ENCODE measurements around the gene SLC2A9.

Gene SLC2A9

DNA sequence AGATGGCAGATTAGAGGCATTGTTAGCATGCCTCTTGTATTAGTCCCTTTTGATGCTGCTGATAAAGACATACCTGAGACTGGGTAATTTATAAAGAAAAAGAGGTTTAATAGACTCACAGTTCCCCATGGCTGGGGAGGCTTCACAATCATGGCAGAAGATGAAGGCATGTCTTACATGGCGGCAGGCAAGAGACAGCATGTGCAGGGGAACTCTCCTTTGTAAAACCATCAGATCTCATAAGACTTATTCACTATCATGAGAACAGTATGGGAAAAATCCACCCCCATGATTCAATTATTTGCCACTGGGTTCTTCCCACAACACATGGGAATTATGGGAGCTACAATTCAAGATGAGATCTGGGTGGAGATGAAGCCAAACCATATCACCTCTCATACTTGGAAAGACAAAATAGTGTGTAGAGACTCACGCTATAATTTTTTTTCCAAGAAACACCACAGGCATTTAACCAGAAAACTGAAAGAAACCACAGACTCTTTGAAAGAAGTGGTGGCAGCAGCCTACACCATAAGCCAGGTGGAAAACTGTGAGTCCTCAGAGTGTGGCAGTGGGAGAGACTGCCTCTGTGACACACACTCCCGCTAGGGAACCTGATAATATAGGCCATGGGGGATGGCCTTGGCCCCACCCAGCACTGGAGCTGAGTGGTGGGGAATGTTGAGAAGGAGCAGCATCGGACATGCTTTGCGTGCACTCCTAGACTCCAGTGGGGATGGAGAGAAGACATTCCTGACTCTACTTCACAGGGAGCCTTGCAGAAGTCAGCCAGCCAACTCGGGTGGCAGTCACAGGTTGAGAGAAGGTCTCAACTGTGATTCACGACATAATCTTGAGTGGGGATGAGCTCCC, 51.5 kb downstream of the SLC2A9 start:
- in situ Hi-C loops (cut with MboI; ENCODE audit: low sequenced_read_pairs): no loop called here

DNA sequence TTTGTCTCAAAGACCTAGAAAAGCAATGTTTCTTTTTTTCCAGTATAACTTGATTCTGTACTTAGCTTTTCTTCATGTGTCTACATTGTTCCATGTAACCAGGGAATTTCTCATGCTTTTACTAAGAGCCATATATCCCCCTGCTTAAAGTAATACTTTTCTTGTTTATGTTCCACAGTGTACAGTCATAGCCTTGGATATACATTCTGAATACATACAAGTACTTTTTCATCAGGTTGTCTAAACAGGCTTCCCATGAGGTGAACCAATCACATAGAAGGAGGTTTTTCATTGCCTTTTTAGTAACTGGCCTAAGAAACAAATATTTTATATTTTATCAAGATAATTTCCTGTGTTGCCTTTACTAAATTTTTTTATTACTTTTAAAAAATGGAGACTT, 52.8 kb downstream of the SLC2A9 start:
- in situ Hi-C loops (cut with MboI; ENCODE audit: low sequenced_read_pairs): no loop called here

DNA sequence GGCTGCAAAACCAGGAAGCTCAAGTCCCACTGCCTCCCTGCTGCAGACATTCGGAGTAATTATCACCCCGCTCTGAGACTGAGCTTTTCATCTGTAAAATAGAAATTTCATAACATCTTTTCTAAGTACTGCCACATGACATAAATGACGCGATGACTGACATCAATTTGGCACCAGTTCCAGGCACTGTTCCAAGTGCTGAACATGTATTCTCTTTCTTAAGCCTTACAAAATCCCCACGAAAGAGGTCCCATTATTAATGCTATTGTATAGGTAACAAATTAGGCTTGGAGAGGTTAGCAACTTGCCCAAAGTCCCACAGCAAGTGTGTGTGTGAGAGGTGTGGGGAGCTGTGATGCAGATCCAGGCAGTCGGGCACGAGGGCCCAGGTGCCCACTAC, 56.4 kb downstream of the SLC2A9 start:
- in situ Hi-C loops (cut with MboI; ENCODE audit: low sequenced_read_pairs): no loop called here

DNA sequence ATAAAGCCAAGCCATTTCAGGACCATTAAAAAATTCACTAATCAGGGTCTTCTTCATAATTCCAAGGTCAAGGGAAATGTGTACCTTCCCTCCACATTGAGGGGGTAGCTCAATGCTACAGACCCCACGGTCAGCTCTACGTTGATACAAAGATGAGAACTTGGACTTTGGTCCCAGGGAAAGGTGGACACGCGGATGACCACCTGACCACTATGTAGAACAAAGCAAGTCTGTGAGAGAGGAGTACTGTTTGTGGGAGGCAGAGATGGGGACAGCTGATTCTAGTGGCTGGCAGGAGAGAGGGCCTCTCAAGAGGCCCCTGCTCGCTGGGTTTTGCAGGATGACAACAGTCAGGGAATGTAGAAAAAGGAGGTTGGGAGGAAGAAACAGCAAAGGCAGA, 58.0 kb downstream of the SLC2A9 start:
- in situ Hi-C loops (cut with MboI; ENCODE audit: low sequenced_read_pairs): no loop called here

DNA sequence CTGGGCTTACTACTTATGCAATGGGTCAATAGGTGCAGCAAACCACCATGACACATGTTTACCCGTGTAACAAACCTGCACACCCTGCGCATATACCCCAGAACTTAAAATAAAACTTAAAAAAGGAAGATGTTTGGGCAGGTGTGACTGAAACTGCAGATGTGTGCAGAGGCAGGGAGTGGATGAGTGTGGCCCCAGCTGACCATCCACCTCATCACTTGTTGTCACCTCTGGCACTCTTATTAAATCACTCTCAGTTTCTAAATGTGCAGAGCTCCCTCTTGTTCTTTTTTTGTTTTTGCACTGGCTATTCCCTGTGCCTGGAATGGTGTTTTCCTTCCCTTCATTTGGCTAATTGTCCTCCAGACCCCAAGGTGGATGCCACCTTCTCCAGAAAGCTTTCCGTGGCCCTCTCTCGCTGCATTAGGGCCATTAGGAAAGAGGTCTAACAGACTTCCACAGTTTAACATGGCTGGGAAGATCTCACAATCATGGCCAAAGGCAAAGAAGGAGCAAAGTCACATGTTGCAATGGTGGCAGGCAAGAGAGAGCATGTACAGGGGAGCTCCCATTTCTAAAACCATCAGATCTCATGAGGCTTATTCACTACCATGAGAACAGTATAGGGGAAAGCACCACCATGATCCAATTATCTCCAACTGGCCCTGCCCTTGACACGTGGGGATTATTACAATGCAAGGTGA, 58.5 kb downstream of the SLC2A9 start:
- in situ Hi-C loops (cut with MboI; ENCODE audit: low sequenced_read_pairs): no loop called here

DNA sequence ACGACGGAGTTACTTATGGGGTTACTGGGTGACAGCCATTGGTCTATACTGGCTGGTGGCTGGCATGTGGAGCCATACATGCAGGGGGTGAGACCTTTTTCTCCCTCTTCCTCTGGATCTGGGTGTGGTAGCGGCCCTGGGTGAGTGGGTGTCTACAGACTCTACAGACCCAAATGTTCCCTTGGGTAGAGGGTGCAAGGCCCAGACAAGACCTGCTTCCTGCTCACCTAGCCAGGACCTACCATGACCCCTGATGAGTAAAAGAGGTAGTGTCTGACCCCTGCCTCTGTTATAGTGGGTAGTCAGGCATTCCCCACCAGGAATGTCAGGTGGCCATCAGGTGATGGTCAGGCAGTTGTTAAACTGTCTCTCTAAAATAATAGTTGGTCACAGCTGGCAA, 66.8 kb downstream of the SLC2A9 start:
- in situ Hi-C loops (cut with MboI; ENCODE audit: low sequenced_read_pairs): no loop called here

DNA sequence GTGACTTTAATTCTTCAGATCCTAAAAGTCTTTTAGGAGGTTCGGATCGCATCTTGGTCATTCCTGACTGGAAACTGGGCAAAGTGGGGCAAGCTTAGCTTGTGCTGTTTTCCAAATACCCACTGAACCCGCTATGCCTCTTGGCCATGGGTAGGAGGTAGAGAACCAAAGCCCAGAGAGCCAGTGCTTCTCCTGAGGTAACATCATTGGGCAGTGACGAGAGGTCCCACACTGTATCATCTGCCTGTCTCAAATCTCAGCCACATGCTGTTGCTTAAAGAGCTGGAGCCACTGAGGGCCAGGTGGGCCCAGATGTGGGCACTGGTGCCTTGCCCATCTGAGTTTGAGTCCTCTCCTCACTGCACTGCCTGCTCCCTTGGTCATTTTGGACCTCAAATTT, 68.2 kb downstream of the SLC2A9 start:
- in situ Hi-C loops (cut with MboI; ENCODE audit: low sequenced_read_pairs): no loop called here

DNA sequence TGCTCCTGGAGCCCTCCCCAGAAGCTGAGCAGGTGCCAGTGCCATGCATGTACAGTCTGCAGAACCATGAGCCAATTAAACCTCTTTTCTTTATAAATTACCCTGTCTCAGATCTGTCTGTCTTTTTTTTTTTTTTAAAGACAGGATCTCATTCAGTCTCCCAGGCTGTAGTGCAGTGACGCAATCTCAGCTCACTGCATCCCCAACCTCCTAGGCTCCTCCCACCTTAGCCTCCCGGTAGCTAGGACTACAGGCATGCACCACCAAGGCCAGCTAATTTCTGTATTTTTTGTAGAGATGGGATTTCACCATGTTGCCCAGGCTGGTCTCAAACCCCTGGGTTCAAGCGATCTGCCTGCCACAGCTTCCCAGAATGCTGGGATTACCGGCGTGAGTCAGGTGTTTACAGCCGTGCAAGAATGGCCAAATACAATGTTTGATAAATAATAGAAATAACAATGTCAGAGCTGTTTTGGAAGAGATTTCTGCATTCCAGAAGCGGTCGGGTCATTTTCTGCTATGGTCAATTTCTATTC, 68.8 kb downstream of the SLC2A9 start:
- in situ Hi-C loops (cut with MboI; ENCODE audit: low sequenced_read_pairs): no loop called here

DNA sequence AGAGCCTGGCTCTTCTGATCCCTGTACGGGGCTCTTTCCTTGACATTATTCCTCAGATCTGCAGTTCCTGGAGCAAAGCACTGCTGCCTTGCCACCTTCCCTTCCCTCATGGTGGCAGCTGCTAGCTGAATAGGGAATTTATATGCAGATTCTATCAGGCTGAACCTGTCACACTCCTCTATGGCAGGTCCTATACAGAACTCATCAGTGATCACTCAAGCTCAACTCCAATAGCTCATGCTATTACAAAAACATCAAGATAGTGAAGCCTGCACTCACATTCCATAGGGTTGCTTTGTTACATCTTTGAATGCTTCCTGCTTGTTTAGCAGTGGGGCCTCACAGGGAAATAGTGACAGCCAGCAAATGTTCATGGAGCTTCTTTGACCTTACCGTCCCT, 71.7 kb downstream of the SLC2A9 start:
- in situ Hi-C loops (cut with MboI; ENCODE audit: low sequenced_read_pairs): no loop called here

DNA sequence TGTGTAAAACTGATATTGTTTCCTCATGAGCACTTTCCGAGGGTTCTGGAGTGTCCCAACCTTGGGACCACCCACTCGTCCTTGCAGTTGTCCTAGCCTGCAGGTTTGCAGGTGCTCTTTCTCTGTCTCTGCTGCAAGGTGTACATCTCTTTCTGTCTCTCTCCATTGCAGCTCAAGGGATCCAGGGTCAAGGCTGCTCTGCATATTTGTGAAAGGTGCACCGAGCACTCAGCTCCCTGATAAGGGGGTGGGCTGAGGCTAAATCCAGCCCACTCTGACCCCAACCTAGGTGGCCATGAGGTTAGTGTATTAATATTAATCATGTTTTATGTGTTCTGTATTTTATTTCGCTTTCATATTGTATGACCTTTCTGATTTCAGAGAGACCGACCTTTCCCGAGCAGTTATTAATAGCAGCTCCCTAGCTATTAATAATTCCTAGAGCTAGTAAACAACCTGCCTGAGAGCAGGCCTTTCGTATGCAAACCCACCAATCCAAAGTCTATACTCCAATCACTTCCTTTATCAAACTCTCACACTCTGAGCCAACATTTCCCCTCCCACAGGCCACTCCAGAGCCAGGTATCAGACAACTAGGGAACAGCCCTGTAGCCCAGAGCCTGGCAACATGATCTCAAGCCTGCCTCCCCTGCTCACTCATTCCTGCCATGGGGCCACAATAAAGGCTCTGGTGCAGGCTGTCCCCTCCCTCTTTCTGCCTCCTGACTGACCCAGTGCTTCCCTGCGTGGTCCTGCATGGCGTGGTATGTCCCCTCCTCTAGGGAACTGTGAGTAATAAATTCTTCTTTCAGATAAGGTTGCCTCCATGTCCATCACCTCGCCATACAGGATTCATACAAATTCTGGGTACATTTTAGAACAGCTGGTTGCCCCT, 73.9 kb downstream of the SLC2A9 start:
- in situ Hi-C loops (cut with MboI; ENCODE audit: low sequenced_read_pairs): no loop called here

DNA sequence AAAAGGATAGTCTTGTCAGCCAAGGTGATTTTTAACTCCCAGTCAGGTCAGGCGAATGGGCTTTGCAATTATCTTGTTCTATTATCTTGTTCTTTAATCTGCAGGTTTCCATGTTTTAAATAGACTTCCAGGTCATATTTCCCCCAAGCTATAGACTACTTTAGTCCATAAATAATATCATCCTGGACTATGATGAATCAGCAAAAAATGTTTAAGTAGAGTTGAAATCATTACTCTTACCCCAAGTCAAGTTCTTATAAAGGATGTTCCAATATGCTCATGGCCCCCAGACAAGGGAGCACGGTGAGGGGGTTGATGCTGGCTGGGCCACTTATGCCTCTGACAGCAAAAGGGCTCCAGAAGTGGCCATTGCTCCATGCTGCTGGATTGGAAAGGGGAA, 75.1 kb downstream of the SLC2A9 start:
- in situ Hi-C loops (cut with MboI; ENCODE audit: low sequenced_read_pairs): no loop called here

DNA sequence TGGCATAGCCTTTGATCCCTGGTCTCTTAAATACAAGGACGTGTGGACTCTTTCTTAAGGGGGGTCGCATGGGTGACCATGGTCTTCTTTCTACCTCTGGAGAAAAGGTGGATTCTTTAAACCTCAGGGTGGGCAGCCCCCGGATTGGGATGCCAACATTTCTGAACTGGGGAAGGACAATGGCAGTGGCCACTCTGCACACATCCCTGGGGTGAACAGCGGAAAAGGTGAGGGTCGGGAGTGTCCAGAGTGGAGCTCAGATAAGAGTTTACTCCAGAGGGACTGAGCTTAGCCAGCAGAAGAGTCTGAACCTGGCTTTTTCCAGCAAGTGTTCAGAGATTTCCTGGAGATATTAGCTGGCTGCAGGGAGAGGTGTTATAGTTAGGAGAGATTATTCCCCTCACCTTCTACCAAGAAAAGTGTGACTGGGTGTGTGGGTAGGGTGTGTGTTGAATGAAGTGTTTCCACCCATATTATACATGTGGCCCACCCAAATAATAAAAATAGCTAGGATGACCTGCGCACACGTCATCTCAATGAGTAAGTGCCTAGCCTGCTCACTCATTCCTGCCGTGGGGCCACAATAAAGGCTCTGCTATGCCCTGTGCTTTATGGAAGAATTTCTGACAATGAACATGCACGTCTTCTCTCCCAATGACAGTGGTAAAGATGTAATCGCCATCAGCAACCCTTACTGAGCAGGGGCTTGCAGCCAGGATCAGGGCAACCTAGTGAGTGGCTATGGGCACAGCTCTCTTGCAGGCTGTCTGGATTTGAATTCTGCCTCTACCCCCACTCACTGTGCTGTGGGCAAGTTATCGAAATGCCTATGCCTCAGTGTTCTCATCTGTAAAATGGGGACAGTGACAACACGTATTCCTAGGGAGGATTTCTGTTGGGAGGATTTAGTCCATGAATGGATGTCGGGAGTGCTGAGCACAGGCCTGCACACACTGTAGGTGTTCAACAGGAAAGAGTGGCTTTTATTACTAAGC, 76.6 kb downstream of the SLC2A9 start:
- in situ Hi-C loops (cut with MboI; ENCODE audit: low sequenced_read_pairs): no loop called here

DNA sequence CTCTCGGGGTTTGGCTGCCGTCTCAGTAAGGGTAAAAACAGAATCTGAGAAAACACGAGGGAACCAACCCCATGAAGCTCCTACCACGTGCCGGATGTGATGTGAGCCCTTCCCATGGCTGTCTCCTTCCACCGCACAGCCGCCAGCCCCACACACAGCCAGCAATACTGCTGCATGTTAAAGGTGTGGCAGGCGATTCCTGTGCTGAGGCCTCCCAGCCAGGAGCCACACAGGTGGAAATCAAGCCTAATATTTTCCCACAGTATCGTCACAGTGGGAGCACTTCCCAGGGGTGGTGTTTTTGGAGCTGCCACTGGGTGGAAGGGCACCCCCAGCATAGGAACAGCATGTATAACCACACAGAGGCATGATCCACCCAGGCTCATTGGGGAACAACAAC, 77.5 kb downstream of the SLC2A9 start:
- in situ Hi-C loops (cut with MboI; ENCODE audit: low sequenced_read_pairs): no loop called here

DNA sequence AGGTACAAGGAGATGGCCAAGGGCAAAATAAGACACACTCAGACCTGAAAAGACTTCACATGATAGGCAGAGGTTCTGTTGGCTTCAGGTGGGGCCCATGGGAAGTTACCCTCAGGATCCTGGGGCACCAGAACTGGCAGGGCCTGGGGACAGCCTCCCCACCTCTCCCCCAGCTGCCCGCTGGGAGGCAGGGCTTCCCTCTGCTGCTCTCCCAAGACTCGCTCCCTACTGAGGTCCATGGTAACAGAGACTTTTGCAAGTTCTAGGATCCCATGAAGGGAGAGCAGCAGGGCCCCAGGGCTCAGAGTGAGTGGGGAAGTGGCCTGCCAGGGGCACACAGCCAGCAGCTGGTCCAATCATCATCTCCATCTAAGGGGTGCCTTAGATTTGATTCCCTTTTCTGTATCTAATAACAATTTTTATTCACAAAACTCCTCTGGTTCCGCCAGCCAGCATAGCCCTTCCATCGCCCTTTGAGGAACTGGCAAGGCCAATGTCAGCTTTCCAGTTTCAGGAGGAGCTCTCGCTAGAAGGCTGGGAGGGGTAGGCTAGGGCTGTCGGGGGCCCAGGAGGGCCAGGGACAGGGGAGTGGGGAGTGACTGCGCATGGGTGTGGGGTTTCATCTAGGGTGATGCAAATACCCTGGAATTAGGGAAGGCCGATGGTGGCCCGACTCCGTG, 78.2 kb downstream of the SLC2A9 start:
- in situ Hi-C loops (cut with MboI; ENCODE audit: low sequenced_read_pairs): no loop called here

DNA sequence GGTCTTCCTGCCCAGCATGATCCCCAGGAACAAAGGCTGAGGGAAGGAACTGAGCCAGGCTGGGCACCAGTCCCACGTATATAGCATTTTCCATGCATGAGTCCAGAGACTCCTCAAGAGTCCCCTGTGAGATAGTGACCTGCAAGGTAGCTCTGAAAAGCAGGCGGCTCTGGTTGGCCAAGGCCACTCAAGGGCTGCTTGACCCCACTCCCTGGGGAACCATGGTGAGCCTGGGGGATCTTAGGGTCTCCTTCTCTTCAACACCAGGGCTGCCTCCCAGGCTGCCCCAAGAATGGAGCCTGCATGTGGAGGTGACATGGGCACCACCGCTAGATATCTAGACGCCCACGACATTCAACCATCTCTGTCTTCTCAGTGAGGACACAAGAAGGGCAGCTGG, 79.2 kb downstream of the SLC2A9 start:
- in situ Hi-C loops (cut with MboI; ENCODE audit: low sequenced_read_pairs): no loop called here

DNA sequence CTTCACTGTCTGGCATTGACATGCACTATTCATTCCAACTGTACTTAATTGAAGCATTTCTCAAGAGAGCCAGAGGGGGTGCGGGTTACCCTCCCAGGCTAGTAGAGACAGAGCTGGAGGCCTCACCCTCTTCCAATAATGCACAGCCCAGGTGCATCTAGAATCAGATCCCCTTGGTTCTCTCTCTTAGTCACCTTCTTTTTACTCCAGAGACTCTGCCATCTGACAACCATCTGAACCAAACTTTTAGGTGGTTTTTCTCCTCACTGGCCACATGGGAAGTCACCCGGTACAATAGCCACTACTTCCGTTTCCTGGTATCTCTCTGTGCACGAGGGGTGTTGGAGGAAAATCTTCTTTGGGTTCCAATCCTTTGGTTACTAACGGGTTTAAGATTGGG, 81.3 kb downstream of the SLC2A9 start:
- in situ Hi-C loops (cut with MboI; ENCODE audit: low sequenced_read_pairs): no loop called here

DNA sequence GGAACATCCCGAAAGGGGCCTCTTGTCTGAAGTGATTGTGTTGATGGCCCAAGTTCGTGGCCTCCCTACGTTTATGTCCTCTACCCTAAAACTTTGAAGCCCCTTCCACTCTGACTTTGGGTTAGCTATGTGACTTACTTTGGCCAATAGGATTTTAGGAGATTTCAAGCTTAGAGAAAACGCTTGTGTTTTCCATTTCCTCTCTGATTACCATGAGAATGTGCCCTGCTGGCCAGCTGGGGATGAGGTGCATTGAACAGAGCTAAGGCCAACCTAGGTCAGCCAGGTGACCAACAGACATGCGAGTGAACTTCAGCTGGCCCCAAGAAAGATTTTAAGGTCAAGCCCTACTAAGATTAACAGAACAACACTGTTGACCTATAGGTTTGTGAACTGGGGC, 82.4 kb downstream of the SLC2A9 start:
- in situ Hi-C loops (cut with MboI; ENCODE audit: low sequenced_read_pairs): no loop called here

DNA sequence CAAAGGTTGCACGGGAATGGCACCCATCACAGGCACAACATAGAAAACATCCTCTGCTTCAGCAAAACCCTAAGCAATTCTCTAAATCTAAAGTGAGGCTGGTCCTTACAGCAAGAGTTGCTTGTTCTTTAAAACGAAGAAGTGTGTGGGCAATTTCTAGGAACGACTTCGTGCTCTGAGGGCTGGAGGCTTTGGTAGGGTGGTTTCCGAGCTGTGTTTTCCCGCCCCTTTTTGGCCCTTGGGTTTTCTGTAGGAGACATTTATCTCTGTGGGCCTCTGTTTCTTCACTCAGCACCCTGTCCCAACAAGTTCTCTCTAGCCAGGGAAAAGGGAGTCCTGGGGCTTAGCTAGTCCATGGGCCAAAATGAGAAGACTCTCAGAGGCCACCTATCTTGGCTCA, 84.2 kb downstream of the SLC2A9 start:
- in situ Hi-C loops (cut with MboI; ENCODE audit: low sequenced_read_pairs): no loop called here

DNA sequence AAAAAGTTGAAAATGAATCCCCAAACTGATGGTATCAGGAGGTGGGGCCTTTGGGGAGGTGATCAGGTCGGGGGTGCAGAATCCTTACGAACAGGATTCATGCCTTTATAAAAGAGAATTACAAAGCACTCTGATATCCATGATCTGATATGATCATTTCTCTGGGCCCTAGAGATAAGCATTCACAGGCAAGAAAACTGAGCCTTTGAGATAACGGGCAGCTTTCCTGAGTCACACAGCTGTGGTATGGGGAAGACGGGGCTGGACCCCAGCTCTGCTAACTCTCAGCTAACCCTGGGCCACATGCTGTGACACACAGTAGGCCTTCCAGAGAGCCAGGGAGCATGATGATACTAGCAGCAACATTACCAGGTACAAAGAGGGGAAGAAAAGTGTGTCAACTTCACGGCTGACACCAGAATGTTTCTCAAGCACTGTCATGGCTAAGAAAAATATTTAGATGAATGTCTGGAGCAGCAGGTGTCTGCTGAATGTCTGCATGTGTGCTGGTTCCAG, 85.1 kb downstream of the SLC2A9 start:
- in situ Hi-C loops (cut with MboI; ENCODE audit: low sequenced_read_pairs): no loop called here
